Smooth muscle cell (in vitro differentiated cells): ENCODE results near the gene PDILT. TPM values are rescaled to one million over a fixed set of nuclear protein-coding genes. Genes with fewer than 3 reads are reported as not detected.

Source experiments
- DNase-seq: peaks from one replicate; lab custom pipeline; 2025; ENCODE audit not compliant: unreplicated experiment; lab: John Stamatoyannopoulos, UW
- H2AFZ ChIP-seq: fragments of 200-600 bp; sonication (generic); 2 replicates; pipeline ENCODE4 v1.6.0; 2016; ENCODE audit warnings: antibody characterized with exemption, low read depth, mild to moderate bottlenecking
- H3F3A ChIP-seq: fragments of 200-600 bp; sonication (generic); 2 replicates; pipeline ENCODE4 v1.6.0; 2017; ENCODE audit warnings: antibody characterized with exemption, low read depth
- H3K27ac ChIP-seq: fragments of 200-600 bp; sonication (generic); 2 replicates; pipeline ENCODE4 v1.5.1; 2016; ENCODE audit warnings: low read depth, mild to moderate bottlenecking
- H3K27me3 ChIP-seq: fragments of 200-600 bp; sonication (generic); 2 replicates; pipeline ENCODE4 v1.6.1; 2016; ENCODE audit warnings: low read depth, mild to moderate bottlenecking
- H3K36me3 ChIP-seq: fragments of 200-600 bp; sonication (generic); 2 replicates; pipeline ENCODE4 v1.5.1; 2016; ENCODE audit warnings: low read depth
- H3K4me1 ChIP-seq: fragments of 200-600 bp; sonication (generic); 2 replicates; pipeline ENCODE4 v1.5.1; 2016; ENCODE audit warnings: low read depth
- H3K4me2 ChIP-seq: fragments of 200-600 bp; sonication (generic); 2 replicates; pipeline ENCODE4 v1.6.0; 2016; ENCODE audit warnings: mild to moderate bottlenecking
- H3K4me3 ChIP-seq: fragments of 200-600 bp; sonication (generic); 2 replicates; pipeline ENCODE4 v1.5.1; 2016; ENCODE audit warnings: mild to moderate bottlenecking
- H3K79me2 ChIP-seq: fragments of 200-600 bp; sonication (generic); 2 replicates; pipeline ENCODE4 v1.6.0; 2016; ENCODE audit warnings: low read depth, mild to moderate bottlenecking
- H3K9ac ChIP-seq: fragments of 200-600 bp; sonication (generic); 2 replicates; pipeline ENCODE4 v1.6.0; 2016; ENCODE audit warnings: low read depth
- H3K9me3 ChIP-seq: fragments of 200-600 bp; sonication (generic); replicated peaks from 2 replicates; pipeline ENCODE4 v1.5.1; 2016; ENCODE audit warnings: low read depth
- H4K20me1 ChIP-seq: fragments of 200-600 bp; sonication (generic); 2 replicates; pipeline ENCODE4 v1.6.0; 2016; ENCODE audit warnings: low read depth
- CTCF ChIP-seq: fragments of 200-600 bp; sonication (generic); IDR thresholded peaks from 2 replicates; pipeline ENCODE4 v1.5.1; 2017; ENCODE audit warnings: borderline replicate concordance, mild to moderate bottlenecking, antibody characterized with exemption; ENCODE audit not compliant: insufficient read depth, poor library complexity, severe bottlenecking
- WGBS: methylation state at CpG from one replicate; pipeline ENCODE4 v1.1.7; 2016; ENCODE audit warnings: low lambda C conversion rate; 5-methylcytosine and 5-hydroxymethylcytosine counted together
- polyA plus RNA-seq: library from polyadenylated mRNA; unstranded; fragments of >200 nt; fragmentation: Nextera tagmentation; extraction: Ambion mirVana; gene quantifications from 2 replicates; pipeline ENCODE4 v1.2.1, GENCODE V29; 2016
- total RNA-seq: library from RNA; depleted of rRNA; stranded (reverse); fragments of >200 nt; gene quantifications from 2 replicates; pipeline ENCODE4 v1.2.3, GENCODE V29; 2014

Gene PDILT
- total and polyA plus RNA-seq, 2 experiments from 2014 or later: not detected

GRCh38 chr16:20398603-20399002, 5.9 kb downstream of the PDILT start:
- Histone ChIP-seq H3F3A (no peaks in the 10 kb centered on the region), H2AFZ (no peak overlapping the region), H3K4me3 (no peak overlapping the region), H3K4me2 (no peak overlapping the region), H3K9ac (no peak overlapping the region), H3K4me1 (no peaks in the 10 kb centered on the region), H3K27ac (no peak overlapping the region), H3K79me2 (no peaks in the 10 kb centered on the region), H3K27me3 (no peaks in the 10 kb centered on the region), H3K9me3 (no peaks in the 10 kb centered on the region), H3K36me3 (no peaks in the 10 kb centered on the region), H4K20me1 (no peaks in the 10 kb centered on the region)
- TF ChIP-seq CTCF: no peak
- 94% methylated on average over 3 of the region's 3 CpGs for WGBS
- no peak for DNase-seq

GRCh38 chr16:20397468-20398074, 7.0 kb downstream of the PDILT start:
- Histone ChIP-seq H2AFZ (no peak overlapping the region), H3K4me2 (no peak overlapping the region), H3K4me1 (no peaks in the 10 kb centered on the region), H4K20me1 (no peaks in the 10 kb centered on the region), H3K9me3 (no peaks in the 10 kb centered on the region), H3K27me3 (no peaks in the 10 kb centered on the region), H3F3A (no peaks in the 10 kb centered on the region), H3K9ac (no peak overlapping the region), H3K36me3 (no peaks in the 10 kb centered on the region), H3K4me3 (no peak overlapping the region), H3K79me2 (no peaks in the 10 kb centered on the region), H3K27ac (no peak overlapping the region)
- no peak for DNase-seq
- no peak for TF ChIP-seq CTCF
- WGBS: 85% methylated on average over 7 of the region's 7 CpGs

- WGBS: 96% methylated on average over 7 of the region's 7 CpGs
- no peak overlapping the region for H3K4me2 ChIP-seq
These were observed 7.6 kb downstream of the PDILT start for GRCh38 chr16:20396846-20397467.

More at GRCh38 chr16:20396846-20397467, 7.6 kb downstream of the PDILT start:
- H3K27me3 ChIP-seq: no peaks in the 10 kb centered on the region
- H3K9me3 ChIP-seq: no peaks in the 10 kb centered on the region
- H3K9ac ChIP-seq: no peak overlapping the region
- H4K20me1 ChIP-seq: no peaks in the 10 kb centered on the region
- H3K4me1 ChIP-seq: no peaks in the 10 kb centered on the region
- H3K79me2 ChIP-seq: no peaks in the 10 kb centered on the region
- H3K4me3 ChIP-seq: no peak overlapping the region
- no peaks in the 10 kb centered on the region for H3F3A ChIP-seq
- no peaks in the 10 kb centered on the region for H3K36me3 ChIP-seq
- no peak overlapping the region for H2AFZ ChIP-seq
- no peak overlapping the region for H3K27ac ChIP-seq
- no peak for DNase-seq
- TF ChIP-seq CTCF: no peak
